Osteocyte (in vitro differentiated cells): ENCODE data around the gene PARP8. TPM values are rescaled to one million over a fixed set of nuclear protein-coding genes. Genes with fewer than 3 reads are reported as not detected.

Experiments
- DNase-seq: peaks from one replicate; pipeline ENCODE4 v3.0.0; 2021; ENCODE audit warnings: mixed read lengths; ENCODE audit not compliant: unreplicated experiment; ENCODE audit errors: extremely low spot score
- H3K27ac Mint-ChIP-seq: one replicate; pipeline ENCODE4 v1.8.0; 2021; ENCODE audit warnings: mild to moderate bottlenecking, mixed read lengths; ENCODE audit not compliant: unreplicated experiment
- H3K27me3 Mint-ChIP-seq: one replicate; pipeline ENCODE4 v1.8.0; 2021; ENCODE audit warnings: mixed read lengths; ENCODE audit not compliant: unreplicated experiment
- H3K36me3 Mint-ChIP-seq: one replicate; pipeline ENCODE4 v1.8.0; 2021; ENCODE audit warnings: mixed read lengths; ENCODE audit not compliant: unreplicated experiment
- H3K4me1 Mint-ChIP-seq: one replicate; pipeline ENCODE4 v1.8.0; 2021; ENCODE audit warnings: mixed read lengths; ENCODE audit not compliant: unreplicated experiment
- H3K4me3 Mint-ChIP-seq: one replicate; pipeline ENCODE4 v1.8.0; 2021; ENCODE audit warnings: mild to moderate bottlenecking, moderate library complexity, mixed read lengths; ENCODE audit not compliant: unreplicated experiment
- H3K9me3 Mint-ChIP-seq: one replicate; pipeline ENCODE4 v1.8.0; 2021; ENCODE audit warnings: mixed read lengths; ENCODE audit not compliant: unreplicated experiment
- CTCF ChIP-seq: fragments of 200-600 bp; sonication (generic); IDR thresholded peaks from 2 replicates; pipeline ENCODE4 v1.5.0; 2021; ENCODE audit warnings: antibody characterized with exemption, mild to moderate bottlenecking, moderate library complexity
- total RNA-seq: library from RNA; stranded (reverse); gene quantifications from 2 replicates; pipeline ENCODE4 v1.2.1, GENCODE V29; 2021

PARP8 gene
- total RNA-seq, 1 donor from 2014 or later, result 23.9 TPM

GRCh38 chr5:50697739-50698138 lies 31.3 kb downstream of the PARP8 start:
- Mint-ChIP-seq H3K36me3 (no peaks in the 10 kb centered on the region), H3K9me3 (no peaks in the 10 kb centered on the region), H3K27ac (no peak overlapping the region), H3K27me3 (no peaks in the 10 kb centered on the region), H3K4me3 (no peak overlapping the region), H3K4me1 (peaks cover 7% of the 10 kb centered on the region)
- TF ChIP-seq CTCF, result no peak
- DNase-seq, result no peak

- H3K9me3 Mint-ChIP-seq, result no peaks in the 10 kb centered on the region
- no peaks in the 10 kb centered on the region for H3K27me3 Mint-ChIP-seq
- H3K4me1 Mint-ChIP-seq, result peaks cover 10% of the 10 kb centered on the region
- TF ChIP-seq CTCF, result no peak
- H3K36me3 Mint-ChIP-seq, result no peaks in the 10 kb centered on the region
- DNase-seq, result no peak
- no peak overlapping the region for H3K27ac Mint-ChIP-seq
- H3K4me3 Mint-ChIP-seq, result no peak overlapping the region
These were observed 33.3 kb downstream of the PARP8 start for GRCh38 chr5:50699737-50700136.

GRCh38 chr5:50700706-50701105 lies 34.3 kb downstream of the PARP8 start:
- Mint-ChIP-seq H3K27ac (no peak overlapping the region), H3K36me3 (no peaks in the 10 kb centered on the region), H3K9me3 (no peaks in the 10 kb centered on the region), H3K4me1 (peaks cover 10% of the 10 kb centered on the region), H3K27me3 (no peaks in the 10 kb centered on the region), H3K4me3 (no peak overlapping the region)
- no peak for DNase-seq
- no peak for TF ChIP-seq CTCF

- no peak for DNase-seq
- H3K27me3 Mint-ChIP-seq, result no peaks in the 10 kb centered on the region
- H3K4me1 Mint-ChIP-seq, result peaks cover 14% of the 10 kb centered on the region
- H3K27ac Mint-ChIP-seq, result no peak overlapping the region
- H3K4me3 Mint-ChIP-seq, result no peak overlapping the region
- TF ChIP-seq CTCF, result no peak
- H3K36me3 Mint-ChIP-seq, result no peaks in the 10 kb centered on the region
- no peaks in the 10 kb centered on the region for H3K9me3 Mint-ChIP-seq
These were observed 36.4 kb downstream of the PARP8 start for GRCh38 chr5:50702615-50703366.

GRCh38 chr5:50703367-50703666 lies 36.9 kb downstream of the PARP8 start:
- peaks cover 17% of the 10 kb centered on the region for H3K4me1 Mint-ChIP-seq
- H3K27me3 Mint-ChIP-seq, result no peaks in the 10 kb centered on the region
- H3K9me3 Mint-ChIP-seq, result no peaks in the 10 kb centered on the region
- TF ChIP-seq CTCF, result no peak
- H3K27ac Mint-ChIP-seq, result no peak overlapping the region
- H3K4me3 Mint-ChIP-seq, result no peak overlapping the region
- no peak for DNase-seq
- no peaks in the 10 kb centered on the region for H3K36me3 Mint-ChIP-seq
